Transverse colon (tissue), 4 donors: ENCODE results near the gene LPCAT1.

Experiments used
- CTCF ChIP-seq, 5 experiments: fragments of 200-600 bp in 3 of 5; fragments of 450-650 bp in 2 of 5; sonication (generic) in 3 of 5; IDR thresholded peaks; 1 replicate in 2 of 5; 2 replicates in 3 of 5; pipeline ENCODE4 v1.5.1; 2016 to 2017; ENCODE audit warnings: antibody characterized with exemption in 5 of 5, inconsistent platforms in 3 of 5, mild to moderate bottlenecking in 2 of 5, moderate library complexity in 1 of 5
- POLR2A ChIP-seq: fragments of 450-650 bp; IDR thresholded peaks from one replicate; pipeline ENCODE4 v1.6.1; 2016; ENCODE audit warnings: antibody characterized with exemption, mild to moderate bottlenecking, moderate library complexity
- POLR2AphosphoS5 ChIP-seq, 3 donors: sonication (generic); formaldehyde crosslinking; IDR thresholded peaks; one replicate each; pipeline ENCODE4 v1.6.1; 2016; ENCODE audit warnings: antibody characterized with exemption in 3 of 3

- TF ChIP-seq POLR2AphosphoS5 (IDR thresholded peaks at IDR 0.05) = no peak
- TF ChIP-seq CTCF (IDR thresholded peaks at IDR 0.05) = no peak
- TF ChIP-seq POLR2A = no peak
Measured at GRCh38 chr5:1511048-1511447, 12.7 kb downstream of the LPCAT1 start.
